Astrocyte (in vitro differentiated cells and primary cell): ENCODE data around the gene OTOG.

Source experiments
- EZH2 ChIP-seq: IDR thresholded peaks from 2 replicates; pipeline ENCODE4 v1.6.1; 2012; ENCODE audit warnings: mild to moderate bottlenecking, low read length, inconsistent platforms; ENCODE audit not compliant: insufficient read depth
- TF ChIP-seq, protein P1 (sequence below): IDR thresholded peaks from 2 replicates; pipeline ENCODE4 v1.5.1; 2011; ENCODE audit warnings: low read depth, mild to moderate bottlenecking, inconsistent platforms, low read length, moderate library complexity; ENCODE audit not compliant: insufficient read depth

- TF ChIP-seq, protein P1, sequence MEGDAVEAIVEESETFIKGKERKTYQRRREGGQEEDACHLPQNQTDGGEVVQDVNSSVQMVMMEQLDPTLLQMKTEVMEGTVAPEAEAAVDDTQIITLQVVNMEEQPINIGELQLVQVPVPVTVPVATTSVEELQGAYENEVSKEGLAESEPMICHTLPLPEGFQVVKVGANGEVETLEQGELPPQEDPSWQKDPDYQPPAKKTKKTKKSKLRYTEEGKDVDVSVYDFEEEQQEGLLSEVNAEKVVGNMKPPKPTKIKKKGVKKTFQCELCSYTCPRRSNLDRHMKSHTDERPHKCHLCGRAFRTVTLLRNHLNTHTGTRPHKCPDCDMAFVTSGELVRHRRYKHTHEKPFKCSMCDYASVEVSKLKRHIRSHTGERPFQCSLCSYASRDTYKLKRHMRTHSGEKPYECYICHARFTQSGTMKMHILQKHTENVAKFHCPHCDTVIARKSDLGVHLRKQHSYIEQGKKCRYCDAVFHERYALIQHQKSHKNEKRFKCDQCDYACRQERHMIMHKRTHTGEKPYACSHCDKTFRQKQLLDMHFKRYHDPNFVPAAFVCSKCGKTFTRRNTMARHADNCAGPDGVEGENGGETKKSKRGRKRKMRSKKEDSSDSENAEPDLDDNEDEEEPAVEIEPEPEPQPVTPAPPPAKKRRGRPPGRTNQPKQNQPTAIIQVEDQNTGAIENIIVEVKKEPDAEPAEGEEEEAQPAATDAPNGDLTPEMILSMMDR: no peak
- no peak for TF ChIP-seq EZH2
These were observed 40.7 kb upstream of the OTOG start for GRCh38 chr11:17506314-17506713.
